SKM-1 (cell line): ENCODE data around the gene CRYGN.

Source experiments
- DNase-seq: peaks from one replicate; lab custom pipeline; 2025; ENCODE audit not compliant: unreplicated experiment; lab: John Stamatoyannopoulos, UW

The CRYGN gene

GRCh38 chr7:151427705-151428377, 12.1 kb downstream of the CRYGN start:
- no peak for DNase-seq

- no peak for DNase-seq
Observed at GRCh38 chr7:151426904-151427704, 12.8 kb downstream of the CRYGN start.

GRCh38 chr7:151426441-151426903, 13.5 kb downstream of the CRYGN start:
- no peak for DNase-seq

GRCh38 chr7:151425670-151426440, 14.1 kb downstream of the CRYGN start:
- no peak for DNase-seq

GRCh38 chr7:151424799-151425198, 15.1 kb downstream of the CRYGN start:
- no peak for DNase-seq

- DNase-seq = no peak
Observed at GRCh38 chr7:151423936-151424335, 16.0 kb downstream of the CRYGN start.

- no peak for DNase-seq
Observed at GRCh38 chr7:151423226-151423625, 16.7 kb downstream of the CRYGN start.

GRCh38 chr7:151422212-151422611, 17.7 kb downstream of the CRYGN start:
- no peak for DNase-seq

- no peak for DNase-seq
Observed at GRCh38 chr7:151420144-151420543, 19.8 kb downstream of the CRYGN start.

- DNase-seq = no peak
Observed at GRCh38 chr7:151416941-151417315, 23.0 kb downstream of the CRYGN start.

- no peak for DNase-seq
Observed at GRCh38 chr7:151416112-151416940, 23.6 kb downstream of the CRYGN start.

GRCh38 chr7:151415375-151416105, 24.4 kb downstream of the CRYGN start:
- DNase-seq = peak; percentile 65

- no peak for DNase-seq
Observed at GRCh38 chr7:151413241-151413640, 26.7 kb downstream of the CRYGN start.

GRCh38 chr7:151412318-151412717, 27.6 kb downstream of the CRYGN start:
- DNase-seq = no peak

GRCh38 chr7:151411551-151411950, 28.4 kb downstream of the CRYGN start:
- no peak for DNase-seq

- no peak for DNase-seq
Observed at GRCh38 chr7:151410405-151411390, 29.2 kb downstream of the CRYGN start.

GRCh38 chr7:151409667-151410404, 30.1 kb downstream of the CRYGN start, which contains the start of gene WDR86:
Gene WDR86, minus strand, starts transcription at chr7:151410038. Its CDS starts 449 bp downstream, at chr7:151409589.
- DNase-seq = no peak
